Stimulated activated CD4-positive, alpha-beta T cell treated with anti-CD3 and anti-CD28 coated beads, Interleukin-12 subunit alpha, Interleukin-12 subunit beta, amount 100 ng/mL, for 48 hours (primary cell): Measurements from ENCODE around the gene AGTPBP1.

Source experiments
- DNase-seq, 3 donors: peaks; one replicate each; pipeline ENCODE4 v3.0.0-alpha.2; 2020; ENCODE audit warnings: low read depth in 2 of 3, low spot score in 1 of 3

The AGTPBP1 gene

GRCh38 chr9:85502815-85503655 lies 238.7 kb downstream of the AGTPBP1 start:
- DNase-seq = no peak

DNA sequence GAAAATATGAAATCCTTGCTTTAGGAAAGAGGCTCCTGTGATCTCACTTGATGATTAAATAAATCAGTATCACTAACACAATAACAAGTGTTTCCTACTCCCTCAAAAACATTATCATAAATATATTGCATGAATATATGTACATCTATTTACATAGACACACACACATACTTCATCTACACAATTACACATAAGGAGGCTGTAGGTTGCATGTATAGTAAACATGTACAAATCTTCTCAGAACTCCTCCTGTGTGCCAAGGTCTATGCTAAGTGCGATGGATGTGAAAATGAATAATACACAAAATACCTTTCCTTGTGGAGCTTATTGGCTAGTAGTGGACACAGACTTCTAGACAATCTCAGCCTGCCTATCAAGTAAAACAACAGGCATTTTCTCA lies 239.9 kb downstream of the AGTPBP1 start:
- DNase-seq = no peak

DNA sequence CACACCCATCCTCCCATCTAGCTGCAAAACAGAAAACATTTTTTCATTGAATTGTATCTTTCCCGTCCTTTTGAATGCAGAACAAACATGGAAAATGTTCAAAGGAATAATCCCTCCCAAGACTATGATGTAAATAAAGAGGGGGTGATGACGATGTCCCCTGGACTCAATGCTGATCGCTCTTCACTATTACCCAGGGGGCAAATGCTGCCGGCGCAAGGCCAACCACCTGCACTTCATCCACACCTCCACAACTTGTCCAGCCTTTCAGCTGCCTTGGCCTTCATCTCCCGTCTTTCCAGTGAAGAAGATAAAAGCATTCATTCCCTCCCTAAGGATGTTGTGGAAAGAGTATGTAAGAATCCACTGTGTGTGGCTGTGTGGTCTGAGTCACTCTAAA lies 240.3 kb downstream of the AGTPBP1 start:
- no peak for DNase-seq
